ENCODE data around the gene PRSS22.

Gene PRSS22

DNA sequence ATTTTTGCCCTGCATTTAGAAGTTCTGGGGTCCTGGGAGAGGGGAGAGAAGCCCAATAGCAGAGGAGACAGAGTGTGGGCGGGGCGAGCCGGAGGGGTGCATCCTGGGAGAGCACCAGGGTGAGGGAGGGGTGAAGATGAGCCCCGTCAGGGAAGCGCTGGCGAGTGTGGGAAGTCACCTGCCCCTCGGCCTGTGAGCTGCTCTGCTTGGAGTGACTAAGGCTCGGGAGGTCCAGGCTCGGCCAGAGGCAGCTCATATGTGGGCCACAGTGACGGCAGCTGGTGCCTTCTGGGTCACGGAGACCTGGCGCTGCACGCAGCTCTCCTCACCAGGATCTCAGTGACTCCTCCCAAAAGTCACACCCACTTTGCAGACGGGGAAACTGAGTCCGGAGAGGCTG lies 26.8 kb downstream of the PRSS22 start:
- H4K20me1 ChIP-seq (ENCODE audit: insufficient read depth, low read length, poor library complexity, severe bottlenecking) = no peaks in the 10 kb centered on the region
- no peaks in the 10 kb centered on the region for H3K9me3 ChIP-seq (ENCODE audit: insufficient read depth, low read depth, low read length)
- TF ChIP-seq, protein P1, sequence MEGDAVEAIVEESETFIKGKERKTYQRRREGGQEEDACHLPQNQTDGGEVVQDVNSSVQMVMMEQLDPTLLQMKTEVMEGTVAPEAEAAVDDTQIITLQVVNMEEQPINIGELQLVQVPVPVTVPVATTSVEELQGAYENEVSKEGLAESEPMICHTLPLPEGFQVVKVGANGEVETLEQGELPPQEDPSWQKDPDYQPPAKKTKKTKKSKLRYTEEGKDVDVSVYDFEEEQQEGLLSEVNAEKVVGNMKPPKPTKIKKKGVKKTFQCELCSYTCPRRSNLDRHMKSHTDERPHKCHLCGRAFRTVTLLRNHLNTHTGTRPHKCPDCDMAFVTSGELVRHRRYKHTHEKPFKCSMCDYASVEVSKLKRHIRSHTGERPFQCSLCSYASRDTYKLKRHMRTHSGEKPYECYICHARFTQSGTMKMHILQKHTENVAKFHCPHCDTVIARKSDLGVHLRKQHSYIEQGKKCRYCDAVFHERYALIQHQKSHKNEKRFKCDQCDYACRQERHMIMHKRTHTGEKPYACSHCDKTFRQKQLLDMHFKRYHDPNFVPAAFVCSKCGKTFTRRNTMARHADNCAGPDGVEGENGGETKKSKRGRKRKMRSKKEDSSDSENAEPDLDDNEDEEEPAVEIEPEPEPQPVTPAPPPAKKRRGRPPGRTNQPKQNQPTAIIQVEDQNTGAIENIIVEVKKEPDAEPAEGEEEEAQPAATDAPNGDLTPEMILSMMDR (conservative IDR thresholded peaks at IDR 0.05; ENCODE audit: low read length) = no peak
- no peaks in the 10 kb centered on the region for H3F3A ChIP-seq (ENCODE audit: low read depth)
- no peaks in the 10 kb centered on the region for H3K79me2 ChIP-seq (ENCODE audit: insufficient read depth, low read length)
- no peak overlapping the region for H2AFZ ChIP-seq (ENCODE audit: low read length)
- no peaks in the 10 kb centered on the region for H3K9me2 ChIP-seq (replicated peaks; ENCODE audit: low read depth, low read length)
- H3K4me2 ChIP-seq (ENCODE audit: low read depth, low read length, poor library complexity, severe bottlenecking) = no peak overlapping the region
- no peaks in the 10 kb centered on the region for H3K4me1 ChIP-seq (ENCODE audit: insufficient read depth, low read length, poor library complexity, severe bottlenecking)
- H3K4me3 ChIP-seq (ENCODE audit: low read length, poor library complexity, severe bottlenecking) = no peak overlapping the region
- no peaks in the 10 kb centered on the region for H3K36me3 ChIP-seq (ENCODE audit: insufficient read depth, low read length)
- no peak overlapping the region for H3K9ac ChIP-seq (ENCODE audit: low read depth, low read length, poor library complexity, severe bottlenecking)
- H3K27me3 ChIP-seq (ENCODE audit: insufficient read depth, low read length, poor library complexity, severe bottlenecking) = no peaks in the 10 kb centered on the region

GRCh38 chr16:2830355-2830695 lies 27.6 kb downstream of the PRSS22 start:
- H3K4me2 ChIP-seq (ENCODE audit: low read depth, low read length, poor library complexity, severe bottlenecking) = no peak overlapping the region
- no peaks in the 10 kb centered on the region for H3K36me3 ChIP-seq (ENCODE audit: insufficient read depth, low read length)
- H3K9ac ChIP-seq (ENCODE audit: low read depth, low read length, poor library complexity, severe bottlenecking) = no peak overlapping the region
- H2AFZ ChIP-seq (ENCODE audit: low read length) = no peak overlapping the region
- no peaks in the 10 kb centered on the region for H3K27me3 ChIP-seq (ENCODE audit: insufficient read depth, low read length, poor library complexity, severe bottlenecking)
- H3K9me3 ChIP-seq (ENCODE audit: insufficient read depth, low read depth, low read length) = no peaks in the 10 kb centered on the region
- H4K20me1 ChIP-seq (ENCODE audit: insufficient read depth, low read length, poor library complexity, severe bottlenecking) = no peaks in the 10 kb centered on the region
- H3F3A ChIP-seq (ENCODE audit: low read depth) = no peaks in the 10 kb centered on the region
- no peaks in the 10 kb centered on the region for H3K9me2 ChIP-seq (replicated peaks; ENCODE audit: low read depth, low read length)
- no peak overlapping the region for H3K4me3 ChIP-seq (ENCODE audit: low read length, poor library complexity, severe bottlenecking)
- H3K79me2 ChIP-seq (ENCODE audit: insufficient read depth, low read length) = no peaks in the 10 kb centered on the region
- no peaks in the 10 kb centered on the region for H3K4me1 ChIP-seq (ENCODE audit: insufficient read depth, low read length, poor library complexity, severe bottlenecking)
- TF ChIP-seq, protein P1 (conservative IDR thresholded peaks at IDR 0.05; ENCODE audit: low read length) = no peak
- TF ChIP-seq EZH2phosphoT487 (IDR thresholded peaks at IDR 0.05; ENCODE audit: borderline replicate concordance) = no peak

- Histone ChIP-seq H3K9ac (ENCODE audit: low read depth, low read length, poor library complexity, severe bottlenecking) (no peak within 1 kb of the TSS), H3K9me2 (replicated peaks; ENCODE audit: low read depth, low read length) (no peaks in the 10 kb centered on the region), H3K4me1 (ENCODE audit: insufficient read depth, low read length, poor library complexity, severe bottlenecking) (no peaks in the 10 kb centered on the region), H4K20me1 (ENCODE audit: insufficient read depth, low read length, poor library complexity, severe bottlenecking) (no peaks in the 10 kb centered on the region), H3K79me2 (ENCODE audit: insufficient read depth, low read length) (no peaks in the 10 kb centered on the region), H3K36me3 (ENCODE audit: insufficient read depth, low read length) (no peaks in the 10 kb centered on the region), H3K9me3 (ENCODE audit: insufficient read depth, low read depth, low read length) (no peaks in the 10 kb centered on the region), H3F3A (ENCODE audit: low read depth) (no peaks in the 10 kb centered on the region), H3K4me3 (ENCODE audit: low read length, poor library complexity, severe bottlenecking) (no peak within 1 kb of the TSS), H3K4me2 (ENCODE audit: low read depth, low read length, poor library complexity, severe bottlenecking) (no peak within 1 kb of the TSS), H3K27me3 (ENCODE audit: insufficient read depth, low read length, poor library complexity, severe bottlenecking) (no peaks in the 10 kb centered on the region), H2AFZ (ENCODE audit: low read length) (no peak within 1 kb of the TSS)
- TF ChIP-seq, protein P1 (conservative IDR thresholded peaks at IDR 0.05; ENCODE audit: low read length) = no peak
- no peak for TF ChIP-seq EZH2phosphoT487 (IDR thresholded peaks at IDR 0.05; ENCODE audit: borderline replicate concordance)
Measured at GRCh38 chr16:2829501-2830354, 28.2 kb downstream of the PRSS22 start, which contains the start of gene ZG16B. ZG16B (plus strand) TSS chr16:2830303; CDS start chr16:2830442, 139 bp downstream.
